Measurements from ENCODE around the gene TMEM132E. TPM values are rescaled to one million over a fixed set of nuclear protein-coding genes. Genes with fewer than 3 reads are reported as not detected.

The TMEM132E gene
- total RNA-seq, 2 donors from 2014 or later = not detected

DNA sequence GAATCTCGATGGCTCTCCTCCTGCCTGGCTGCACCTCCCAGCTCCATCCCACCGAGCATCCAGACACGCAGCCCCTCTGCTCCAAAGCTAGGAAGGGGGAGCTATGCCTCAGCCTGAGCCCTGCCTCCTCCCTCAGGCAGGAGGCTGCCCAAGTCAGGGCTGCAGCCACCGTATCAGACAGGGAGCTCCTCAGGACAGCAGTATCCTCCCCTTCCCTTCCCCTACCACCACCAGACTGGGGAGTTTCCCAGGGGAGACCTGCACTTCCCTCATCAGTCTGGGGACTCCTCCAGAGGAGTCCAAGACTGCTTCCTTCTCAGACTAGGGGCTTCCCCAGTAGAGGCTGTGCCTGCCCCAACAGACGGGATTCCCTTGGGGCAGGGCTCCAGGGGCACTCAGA lies 17.5 kb downstream of the TMEM132E start:
- Mint-ChIP-seq H3K27ac (no peak overlapping the region), H3K4me1 (ENCODE audit: low read depth in 2 of 2) (no peaks in the 10 kb centered on the region), H3K9me3 (no peaks in the 10 kb centered on the region), H3K27me3 (peaks cover 28 to 32% of the 10 kb centered on the region in 2 donors), H3K36me3 (no peaks in the 10 kb centered on the region), H3K4me3 (no peak overlapping the region)
- ATAC-seq (peak in 1 of 2 donors; percentile 16), DNase-seq (ENCODE audit: low spot score) (no peak)

DNA sequence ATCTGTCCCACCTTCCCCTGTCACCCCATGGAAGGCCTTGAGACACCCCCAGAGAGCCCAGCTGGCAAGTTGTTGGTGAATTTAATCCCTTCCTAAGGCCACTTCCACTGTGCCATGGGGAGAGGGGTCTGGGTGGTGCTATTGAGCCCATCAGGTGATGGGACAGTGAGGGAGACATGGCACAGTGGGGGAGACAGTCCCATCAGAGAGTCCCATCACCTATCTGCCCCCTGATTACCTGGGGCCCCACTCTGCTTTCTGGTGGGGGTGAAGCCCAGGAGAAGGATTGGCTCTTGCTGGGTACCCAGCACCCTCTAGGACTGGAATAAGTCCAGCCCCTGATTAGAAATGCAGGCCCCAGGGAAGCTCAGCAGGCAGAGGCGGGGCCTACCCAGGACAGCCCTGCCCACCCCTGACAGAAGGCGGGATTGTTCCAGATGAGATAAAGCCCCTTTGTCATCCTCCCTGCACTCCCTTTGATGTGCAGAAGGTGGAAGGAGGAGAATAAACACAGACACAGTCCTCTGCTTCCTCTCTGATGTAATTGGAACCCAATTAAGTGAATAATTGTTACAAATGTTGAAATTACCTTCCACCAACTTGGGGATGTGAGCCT lies 18.9 kb downstream of the TMEM132E start:
- Mint-ChIP-seq H3K36me3 (no peaks in the 10 kb centered on the region), H3K27me3 (peaks cover 23 to 29% of the 10 kb centered on the region in 2 donors), H3K9me3 (no peaks in the 10 kb centered on the region), H3K4me3 (no peak overlapping the region), H3K4me1 (ENCODE audit: low read depth in 2 of 2) (no peaks in the 10 kb centered on the region), H3K27ac (no peak overlapping the region)
- DNase-seq (ENCODE audit: low spot score) (no peak), ATAC-seq (no peak)

DNA sequence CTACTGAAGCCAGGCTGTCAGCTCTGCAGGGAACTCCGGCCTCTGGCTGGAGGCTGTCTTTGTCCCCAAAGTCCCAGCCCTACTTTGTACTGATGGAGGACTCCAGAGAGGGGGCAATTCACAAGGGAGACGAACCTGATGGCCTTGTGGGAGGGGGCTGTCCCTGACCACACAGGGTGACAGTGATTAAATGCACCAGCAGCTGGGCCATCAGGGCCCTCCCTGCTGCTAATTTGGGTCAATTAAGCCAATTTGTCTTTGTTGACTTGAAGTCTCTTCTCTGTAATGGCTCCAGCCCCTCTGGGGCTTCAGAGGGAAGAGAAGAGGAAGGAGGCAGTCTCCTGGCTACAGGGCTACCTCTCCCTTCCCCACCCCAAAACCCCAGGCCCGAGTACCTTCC lies 22.0 kb downstream of the TMEM132E start:
- Mint-ChIP-seq H3K9me3 (no peaks in the 10 kb centered on the region), H3K4me1 (ENCODE audit: low read depth in 2 of 2) (no peaks in the 10 kb centered on the region), H3K27ac (no peak overlapping the region), H3K4me3 (no peak overlapping the region), H3K27me3 (peaks cover 6 to 16% of the 10 kb centered on the region in 2 donors), H3K36me3 (no peaks in the 10 kb centered on the region)
- no peak for DNase-seq (ENCODE audit: low spot score)
- ATAC-seq = no peak

DNA sequence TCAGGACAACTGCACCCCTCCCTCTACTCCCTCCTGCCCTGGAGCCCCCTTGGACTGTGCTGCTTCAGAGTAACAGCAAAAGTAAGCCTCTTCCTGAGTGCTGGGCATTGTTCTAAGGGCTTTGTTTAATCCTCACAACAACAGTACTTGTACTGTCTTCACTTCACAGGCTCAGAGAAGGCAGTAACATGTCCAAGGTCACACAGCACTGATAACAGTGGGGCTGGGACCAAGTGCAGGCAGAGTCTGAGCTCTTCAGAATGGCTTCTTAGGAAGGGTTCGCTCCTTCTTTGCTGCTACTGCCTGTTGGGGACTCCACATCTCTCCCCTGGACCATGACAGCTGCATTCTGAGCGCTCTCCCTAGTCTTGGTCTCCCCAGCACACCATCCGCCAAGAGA lies 24.6 kb downstream of the TMEM132E start:
- Mint-ChIP-seq H3K4me3 (no peak overlapping the region), H3K27ac (no peak overlapping the region), H3K27me3 (peaks cover 17 to 22% of the 10 kb centered on the region in 2 donors), H3K4me1 (ENCODE audit: low read depth in 2 of 2) (peaks cover 0 to under 1% of the 10 kb centered on the region in 2 donors), H3K36me3 (no peaks in the 10 kb centered on the region), H3K9me3 (no peaks in the 10 kb centered on the region)
- DNase-seq (ENCODE audit: low spot score) (no peak), ATAC-seq (no peak)

DNA sequence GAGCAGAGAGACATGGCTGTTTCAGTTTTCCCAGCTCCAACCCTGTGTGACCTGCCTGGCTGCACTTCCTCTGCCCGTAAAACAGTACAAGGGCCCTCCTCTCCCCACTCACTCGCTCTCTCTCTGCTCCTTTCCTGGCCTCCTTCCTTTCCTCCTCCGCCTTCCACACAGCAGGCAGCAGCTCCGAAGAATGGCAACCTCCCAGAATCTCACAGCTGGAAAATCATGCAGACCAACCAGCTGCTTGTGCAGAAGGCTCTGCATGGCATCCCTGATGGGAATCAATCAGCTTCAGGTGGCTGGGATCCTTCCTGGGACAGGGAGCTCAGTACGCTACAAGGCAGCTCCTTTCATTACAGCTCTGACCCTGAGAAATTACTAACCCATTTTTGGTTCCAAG lies 27.4 kb downstream of the TMEM132E start:
- DNase-seq (ENCODE audit: low spot score) (no peak), ATAC-seq (no peak)

DNA sequence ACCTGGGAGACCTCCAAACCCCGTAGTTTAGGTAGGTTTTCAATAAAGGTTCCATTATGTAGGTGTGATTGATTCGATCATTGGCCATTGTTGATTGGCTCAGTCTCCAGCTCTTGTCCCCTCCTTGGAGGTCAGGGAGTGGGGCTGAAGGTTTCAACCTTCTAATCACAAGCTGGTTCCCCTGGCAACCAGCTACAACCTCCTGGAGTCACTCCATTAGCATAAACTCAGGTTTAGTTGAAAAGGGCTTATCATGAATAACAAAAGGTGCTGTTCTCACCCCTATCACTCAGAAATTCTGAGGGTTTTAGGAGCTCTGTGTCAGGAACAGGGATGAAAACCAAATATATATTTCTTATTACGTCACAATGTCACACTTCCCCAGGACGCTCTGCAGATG lies 28.5 kb downstream of the TMEM132E start:
- Mint-ChIP-seq H3K4me1 (ENCODE audit: low read depth in 2 of 2) (peaks cover 0 to 3% of the 10 kb centered on the region in 2 donors), H3K9me3 (no peaks in the 10 kb centered on the region), H3K4me3 (no peak overlapping the region), H3K36me3 (no peaks in the 10 kb centered on the region), H3K27ac (no peak overlapping the region), H3K27me3 (peaks cover 28 to 49% of the 10 kb centered on the region in 2 donors)
- DNase-seq (ENCODE audit: low spot score) = no peak
- no peak for ATAC-seq

More for the DNA sequence above, 27.4 kb downstream of the TMEM132E start:
- Mint-ChIP-seq H3K4me3 (no peak overlapping the region), H3K27me3 (peaks cover 31 to 49% of the 10 kb centered on the region in 2 donors), H3K27ac (no peak overlapping the region), H3K4me1 (ENCODE audit: low read depth in 2 of 2) (peaks cover 0 to 3% of the 10 kb centered on the region in 2 donors), H3K9me3 (no peaks in the 10 kb centered on the region), H3K36me3 (no peaks in the 10 kb centered on the region)

DNA sequence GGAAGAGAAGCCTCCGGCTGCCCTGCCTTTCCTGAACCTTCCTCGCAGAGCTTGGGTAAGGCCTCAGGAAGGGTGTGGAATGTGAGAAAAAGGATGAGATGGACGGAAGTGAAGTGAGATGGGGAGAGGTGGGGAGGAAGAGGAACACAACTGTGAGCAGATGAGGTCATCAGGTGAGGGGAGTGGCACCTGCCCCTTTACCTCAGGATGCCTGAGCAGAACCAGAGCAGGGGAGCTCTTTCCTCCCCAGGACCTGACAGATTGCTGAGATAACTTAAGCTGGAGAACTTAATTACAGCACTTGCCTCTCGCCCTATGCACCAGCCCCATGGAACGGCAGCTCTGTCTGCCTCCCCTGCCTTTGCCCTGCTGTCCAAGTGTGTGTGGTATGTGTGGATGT lies 29.8 kb downstream of the TMEM132E start:
- Mint-ChIP-seq H3K27me3 (peaks cover 30 to 49% of the 10 kb centered on the region in 2 donors), H3K27ac (no peak overlapping the region), H3K4me3 (no peak overlapping the region), H3K9me3 (no peaks in the 10 kb centered on the region), H3K4me1 (ENCODE audit: low read depth in 2 of 2) (peaks cover 0 to 3% of the 10 kb centered on the region in 2 donors), H3K36me3 (no peaks in the 10 kb centered on the region)
- ATAC-seq (no peak), DNase-seq (ENCODE audit: low spot score) (no peak)

DNA sequence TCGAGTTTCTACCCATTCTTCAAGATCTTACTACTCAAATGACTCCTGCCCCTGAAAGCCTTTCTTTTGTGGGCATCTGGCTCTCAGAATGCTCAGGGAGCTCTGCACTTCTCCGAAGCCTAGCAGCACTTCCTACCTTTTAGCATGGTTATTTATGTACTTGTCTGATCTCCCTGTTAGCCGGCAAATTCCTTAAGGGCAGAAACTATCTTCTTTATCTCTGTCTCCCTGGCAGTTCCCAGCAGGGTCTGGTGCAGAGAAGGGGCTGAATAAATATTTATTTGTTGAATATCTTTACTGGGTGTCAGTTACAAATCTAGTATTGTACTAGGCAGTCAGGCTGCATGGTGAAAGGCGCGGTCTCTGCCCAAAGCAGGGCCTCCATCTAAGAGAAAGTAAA lies 30.7 kb downstream of the TMEM132E start:
- no peak overlapping the region for H3K27ac Mint-ChIP-seq
- no peak overlapping the region for H3K4me3 Mint-ChIP-seq
- H3K27me3 Mint-ChIP-seq = peaks cover 32 to 49% of the 10 kb centered on the region in 2 donors
- DNase-seq (ENCODE audit: low spot score) (no peak), ATAC-seq (no peak)
- H3K9me3 Mint-ChIP-seq = no peaks in the 10 kb centered on the region
- peaks cover 0 to 3% of the 10 kb centered on the region in 2 donors for H3K4me1 Mint-ChIP-seq (ENCODE audit: low read depth in 2 of 2)
- no peaks in the 10 kb centered on the region for H3K36me3 Mint-ChIP-seq

DNA sequence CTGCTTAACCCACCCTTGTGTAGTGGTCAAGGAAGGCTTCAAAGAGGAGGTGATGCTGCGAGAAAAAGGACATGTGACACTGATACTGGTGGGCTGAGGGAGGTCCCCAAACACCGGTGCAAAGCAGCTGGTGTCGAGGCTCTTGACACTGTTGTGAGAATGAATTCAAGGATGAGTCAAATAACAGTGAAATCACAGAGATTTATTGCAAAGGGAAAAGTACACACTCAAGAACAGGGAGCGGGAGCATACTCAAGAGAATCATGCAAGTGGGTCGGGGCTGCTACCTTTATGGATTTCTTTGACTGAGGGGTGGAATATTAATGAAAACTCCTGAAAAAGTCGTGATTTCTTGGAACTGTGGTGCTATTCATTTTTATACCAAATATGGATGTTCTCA lies 31.1 kb downstream of the TMEM132E start:
- DNase-seq (ENCODE audit: low spot score) = no peak
- H3K4me3 Mint-ChIP-seq = no peak overlapping the region
- H3K27ac Mint-ChIP-seq = no peak overlapping the region
- peaks cover 0 to 3% of the 10 kb centered on the region in 2 donors for H3K4me1 Mint-ChIP-seq (ENCODE audit: low read depth in 2 of 2)
- H3K27me3 Mint-ChIP-seq = peaks cover 37 to 49% of the 10 kb centered on the region in 2 donors
- no peaks in the 10 kb centered on the region for H3K36me3 Mint-ChIP-seq
- ATAC-seq = no peak
- no peaks in the 10 kb centered on the region for H3K9me3 Mint-ChIP-seq

DNA sequence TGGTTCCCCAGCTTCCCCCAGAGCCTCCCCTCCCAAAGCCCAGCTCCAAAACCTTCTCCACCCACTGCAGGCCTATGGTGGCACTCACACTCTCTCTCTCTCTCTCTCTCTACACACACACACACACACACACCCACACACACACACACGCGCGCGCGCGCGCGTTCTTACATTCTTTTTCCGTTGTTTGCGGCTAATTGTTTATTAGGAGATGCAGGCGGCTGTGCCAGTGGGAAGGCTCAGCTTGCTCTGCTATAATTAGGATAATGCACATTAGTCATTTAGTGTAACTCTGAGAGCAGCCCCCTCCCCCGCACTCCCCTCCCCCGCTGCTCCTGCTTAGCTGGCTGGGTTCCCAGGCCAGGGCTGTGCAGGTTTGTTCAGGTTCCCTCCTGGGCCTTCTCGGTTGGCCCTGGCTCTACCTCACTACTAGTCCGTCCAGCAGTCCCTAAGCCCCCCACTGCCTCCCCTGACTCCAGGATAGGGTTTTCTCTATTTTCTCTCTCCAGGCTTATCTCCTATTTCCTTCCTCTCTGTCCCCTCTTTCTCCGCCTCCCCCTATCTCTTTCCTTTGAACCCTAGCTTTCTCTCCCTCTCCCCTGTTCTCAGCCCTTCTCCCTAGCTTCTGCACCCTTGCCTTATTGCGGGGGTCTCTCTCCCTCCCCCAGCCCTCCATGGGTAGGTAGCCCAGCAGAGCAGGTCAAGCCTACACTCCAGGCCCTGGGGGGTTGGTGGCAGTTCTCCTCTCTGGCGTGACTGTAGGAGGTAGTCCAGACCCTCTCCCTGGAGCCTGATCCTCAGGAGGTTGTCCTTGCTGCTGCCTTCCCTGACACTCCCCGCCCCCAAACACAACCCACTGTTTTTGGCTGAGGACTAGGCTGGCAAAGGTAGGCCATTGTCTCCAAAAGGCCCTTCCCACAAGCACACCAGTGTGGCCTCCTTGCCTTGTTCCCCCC lies 34.0 kb downstream of the TMEM132E start:
- H3K27me3 Mint-ChIP-seq = peaks cover 34 to 41% of the 10 kb centered on the region in 2 donors
- H3K4me3 Mint-ChIP-seq = no peak overlapping the region

DNA sequence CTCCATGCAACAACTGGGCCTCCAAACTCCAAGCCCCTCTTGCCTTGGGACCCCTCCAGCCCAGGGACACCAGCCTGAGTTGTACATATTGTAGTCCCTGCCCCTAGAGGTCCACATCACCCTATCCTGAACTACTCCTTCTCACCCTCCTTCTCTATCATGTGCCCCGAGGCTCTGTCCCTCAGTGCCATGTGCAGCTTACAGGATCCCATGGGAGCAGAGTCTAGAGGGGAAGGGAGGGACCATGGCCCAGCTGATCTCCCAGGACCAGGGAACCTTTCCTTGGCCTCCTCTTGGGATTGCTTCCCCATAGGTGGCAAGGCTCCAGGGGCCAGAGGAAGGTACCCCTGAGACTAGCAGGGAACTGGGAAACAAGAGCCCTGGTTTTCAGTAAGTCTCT lies 35.3 kb downstream of the TMEM132E start:
- Mint-ChIP-seq H3K27ac (no peak overlapping the region), H3K27me3 (peaks cover 28 to 43% of the 10 kb centered on the region in 2 donors), H3K36me3 (no peaks in the 10 kb centered on the region), H3K4me3 (no peak overlapping the region), H3K9me3 (no peaks in the 10 kb centered on the region), H3K4me1 (ENCODE audit: low read depth in 2 of 2) (no peaks in the 10 kb centered on the region)
- ATAC-seq (peak in 1 of 2 donors; percentile 12), DNase-seq (ENCODE audit: low spot score) (no peak)

More for the DNA sequence above, 34.0 kb downstream of the TMEM132E start:
- no peak for ATAC-seq
- H3K9me3 Mint-ChIP-seq = no peaks in the 10 kb centered on the region
- H3K36me3 Mint-ChIP-seq = no peaks in the 10 kb centered on the region
- peaks cover 0 to 3% of the 10 kb centered on the region in 2 donors for H3K4me1 Mint-ChIP-seq (ENCODE audit: low read depth in 2 of 2)
- no peak overlapping the region for H3K27ac Mint-ChIP-seq
- no peak for DNase-seq (ENCODE audit: low spot score)

DNA sequence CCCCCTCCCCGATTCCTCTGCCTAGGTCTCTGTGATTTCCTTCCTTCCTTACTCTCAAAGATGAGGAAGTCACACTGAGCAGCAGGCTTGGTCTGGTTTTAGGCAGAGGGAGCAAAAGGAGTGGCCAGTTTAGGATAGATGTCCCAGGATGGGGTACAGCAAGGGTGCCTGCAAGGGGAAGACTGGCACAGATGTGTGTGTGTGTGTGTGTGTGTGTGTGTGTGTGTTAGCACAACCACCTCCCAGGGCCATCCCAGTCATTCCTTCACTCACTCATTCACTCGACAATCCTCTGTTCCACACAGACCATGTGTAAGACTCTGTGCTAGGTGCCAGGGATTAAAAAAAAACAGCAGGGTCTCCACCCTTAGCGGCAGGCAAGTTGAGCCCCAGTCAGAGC lies 35.9 kb downstream of the TMEM132E start:
- Mint-ChIP-seq H3K4me1 (ENCODE audit: low read depth in 2 of 2) (no peaks in the 10 kb centered on the region), H3K9me3 (no peaks in the 10 kb centered on the region), H3K27me3 (peaks cover 22 to 38% of the 10 kb centered on the region in 2 donors)

DNA sequence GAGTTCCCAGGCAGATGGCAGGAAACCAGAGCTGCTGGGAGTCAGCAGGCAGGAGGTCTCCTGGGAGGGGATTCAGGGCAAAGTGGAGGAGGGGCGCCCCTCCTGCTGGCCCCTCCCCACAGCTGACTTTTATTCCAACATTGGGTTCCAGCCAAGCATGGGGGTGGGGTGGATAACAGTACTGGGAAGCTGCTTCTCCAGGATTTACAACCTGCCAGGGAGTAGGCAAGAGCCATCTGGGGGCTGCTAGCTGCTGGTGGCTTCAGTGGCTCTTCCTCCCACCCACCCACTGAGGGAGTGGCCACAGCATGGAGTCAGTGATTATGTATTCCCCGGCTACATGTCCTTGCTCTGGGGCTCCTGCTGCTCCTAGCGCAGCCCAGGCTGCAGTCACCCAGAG lies 36.8 kb downstream of the TMEM132E start:
- Mint-ChIP-seq H3K27me3 (peaks cover 16 to 31% of the 10 kb centered on the region in 2 donors), H3K4me3 (no peak overlapping the region), H3K9me3 (no peaks in the 10 kb centered on the region), H3K36me3 (no peaks in the 10 kb centered on the region), H3K27ac (no peak overlapping the region), H3K4me1 (ENCODE audit: low read depth in 2 of 2) (no peaks in the 10 kb centered on the region)
- ATAC-seq (no peak), DNase-seq (ENCODE audit: low spot score) (no peak)

More for the DNA sequence above, 35.9 kb downstream of the TMEM132E start:
- DNase-seq (ENCODE audit: low spot score) (no peak), ATAC-seq (no peak)
- no peak overlapping the region for H3K4me3 Mint-ChIP-seq
- H3K36me3 Mint-ChIP-seq = no peaks in the 10 kb centered on the region
- H3K27ac Mint-ChIP-seq = no peak overlapping the region

DNA sequence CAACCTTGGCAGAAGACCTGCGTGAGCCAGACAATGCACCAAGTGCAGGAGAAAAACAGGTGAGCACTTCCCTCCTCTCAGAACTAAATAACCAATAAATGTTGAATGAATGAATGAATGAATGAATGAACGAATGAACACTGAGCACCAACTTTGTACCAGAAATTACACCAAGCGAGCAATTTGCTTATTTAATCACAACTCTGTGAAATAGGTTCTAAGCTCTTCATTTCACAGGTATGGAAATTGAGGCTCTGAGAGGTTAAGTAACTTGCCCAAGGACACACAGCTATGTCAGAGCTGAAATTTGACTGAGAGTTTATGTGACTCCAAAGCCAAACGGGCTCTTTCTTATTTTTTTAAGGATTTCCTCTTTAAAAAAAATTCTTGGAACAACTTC lies 38.0 kb downstream of the TMEM132E start:
- Mint-ChIP-seq H3K27me3 (peaks cover 23 to 34% of the 10 kb centered on the region in 2 donors), H3K36me3 (no peaks in the 10 kb centered on the region), H3K27ac (no peak overlapping the region), H3K4me3 (no peak overlapping the region), H3K9me3 (no peaks in the 10 kb centered on the region), H3K4me1 (ENCODE audit: low read depth in 2 of 2) (no peaks in the 10 kb centered on the region)
- ATAC-seq (no peak), DNase-seq (ENCODE audit: low spot score) (no peak)
